Superior temporal gyrus (tissue), 1 donor: ENCODE data around the gene CCNF.
"Not testable (repeated sequence)": the region's sequence is repeated elsewhere in the genome, so short reads cannot be mapped to it uniquely, and the experiment has no call there.

Experiments used
- DNase-seq: peaks from one replicate; pipeline ENCODE4 v3.0.0-alpha.2; 2016; ENCODE audit errors: extremely low spot score

CCNF gene

DNA sequence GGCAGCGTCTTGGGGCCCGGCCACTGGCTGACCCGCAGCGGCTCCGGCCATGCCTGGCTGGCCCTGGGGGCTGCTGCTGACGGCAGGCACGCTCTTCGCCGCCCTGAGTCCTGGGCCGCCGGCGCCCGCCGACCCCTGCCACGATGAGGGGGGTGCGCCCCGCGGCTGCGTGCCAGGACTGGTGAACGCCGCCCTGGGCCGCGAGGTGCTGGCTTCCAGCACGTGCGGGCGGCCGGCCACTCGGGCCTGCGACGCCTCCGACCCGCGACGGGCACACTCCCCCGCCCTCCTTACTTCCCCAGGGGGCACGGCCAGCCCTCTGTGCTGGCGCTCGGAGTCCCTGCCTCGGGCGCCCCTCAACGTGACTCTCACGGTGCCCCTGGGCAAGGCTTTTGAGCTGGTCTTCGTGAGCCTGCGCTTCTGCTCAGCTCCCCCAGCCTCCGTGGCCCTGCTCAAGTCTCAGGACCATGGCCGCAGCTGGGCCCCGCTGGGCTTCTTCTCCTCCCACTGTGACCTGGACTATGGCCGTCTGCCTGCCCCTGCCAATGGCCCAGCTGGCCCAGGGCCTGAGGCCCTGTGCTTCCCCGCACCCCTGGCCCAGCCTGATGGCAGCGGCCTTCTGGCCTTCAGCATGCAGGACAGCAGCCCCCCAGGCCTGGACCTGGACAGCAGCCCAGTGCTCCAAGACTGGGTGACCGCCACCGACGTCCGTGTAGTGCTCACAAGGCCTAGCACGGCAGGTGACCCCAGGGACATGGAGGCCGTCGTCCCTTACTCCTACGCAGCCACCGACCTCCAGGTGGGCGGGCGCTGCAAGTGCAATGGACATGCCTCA, 42.6 kb downstream of the CCNF start:
- DNase-seq: no peak

DNA sequence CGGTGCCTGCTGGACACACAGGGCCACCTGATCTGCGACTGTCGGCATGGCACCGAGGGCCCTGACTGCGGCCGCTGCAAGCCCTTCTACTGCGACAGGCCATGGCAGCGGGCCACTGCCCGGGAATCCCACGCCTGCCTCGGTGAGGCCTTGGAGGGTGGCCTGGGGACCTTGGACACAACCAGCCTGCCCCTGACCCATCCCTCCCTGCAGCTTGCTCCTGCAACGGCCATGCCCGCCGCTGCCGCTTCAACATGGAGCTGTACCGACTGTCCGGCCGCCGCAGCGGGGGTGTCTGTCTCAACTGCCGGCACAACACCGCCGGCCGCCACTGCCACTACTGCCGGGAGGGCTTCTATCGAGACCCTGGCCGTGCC, 43.2 kb downstream of the CCNF start:
- no peak for DNase-seq

DNA sequence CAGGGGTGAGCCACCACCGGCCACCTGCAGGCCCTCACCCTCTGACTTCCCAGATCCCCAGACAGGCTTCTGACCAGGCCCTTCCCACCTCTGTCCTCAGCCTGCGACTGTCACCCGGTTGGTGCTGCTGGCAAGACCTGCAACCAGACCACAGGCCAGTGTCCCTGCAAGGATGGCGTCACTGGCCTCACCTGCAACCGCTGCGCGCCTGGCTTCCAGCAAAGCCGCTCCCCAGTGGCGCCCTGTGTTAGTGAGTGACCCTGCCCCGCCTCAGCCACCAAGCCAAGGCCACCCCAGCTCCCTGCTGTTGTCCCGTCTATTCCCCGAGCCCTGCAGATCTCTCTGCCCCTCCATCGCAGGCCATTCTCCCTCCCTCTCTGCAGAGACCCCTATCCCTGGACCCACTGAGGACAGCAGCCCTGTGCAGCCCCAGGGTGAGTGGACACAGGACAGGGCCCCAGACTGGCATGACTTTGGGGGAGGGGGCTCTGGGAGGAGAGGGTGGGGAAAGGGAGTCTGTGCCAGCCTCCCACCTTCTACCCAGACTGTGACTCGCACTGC, 43.7 kb downstream of the CCNF start:
- no peak for DNase-seq

DNA sequence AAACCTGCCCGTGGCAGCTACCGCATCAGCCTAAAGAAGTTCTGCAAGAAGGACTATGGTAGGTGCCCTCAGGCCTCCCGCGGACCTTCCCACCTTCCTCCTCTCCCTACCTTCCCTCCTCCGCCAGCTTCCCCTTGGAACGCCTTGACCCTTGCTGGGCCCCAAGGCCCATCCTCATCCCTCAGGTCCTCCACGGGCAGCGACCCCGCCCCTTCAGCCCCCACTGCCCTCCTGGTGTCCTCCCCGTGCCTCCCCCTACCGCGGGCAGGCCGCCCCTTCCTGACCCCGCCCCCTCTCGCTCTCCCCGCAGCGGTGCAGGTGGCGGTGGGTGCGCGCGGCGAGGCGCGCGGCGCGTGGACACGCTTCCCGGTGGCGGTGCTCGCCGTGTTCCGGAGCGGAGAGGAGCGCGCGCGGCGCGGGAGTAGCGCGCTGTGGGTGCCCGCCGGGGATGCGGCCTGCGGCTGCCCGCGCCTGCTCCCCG, 44.2 kb downstream of the CCNF start:
- no peak for DNase-seq

DNA sequence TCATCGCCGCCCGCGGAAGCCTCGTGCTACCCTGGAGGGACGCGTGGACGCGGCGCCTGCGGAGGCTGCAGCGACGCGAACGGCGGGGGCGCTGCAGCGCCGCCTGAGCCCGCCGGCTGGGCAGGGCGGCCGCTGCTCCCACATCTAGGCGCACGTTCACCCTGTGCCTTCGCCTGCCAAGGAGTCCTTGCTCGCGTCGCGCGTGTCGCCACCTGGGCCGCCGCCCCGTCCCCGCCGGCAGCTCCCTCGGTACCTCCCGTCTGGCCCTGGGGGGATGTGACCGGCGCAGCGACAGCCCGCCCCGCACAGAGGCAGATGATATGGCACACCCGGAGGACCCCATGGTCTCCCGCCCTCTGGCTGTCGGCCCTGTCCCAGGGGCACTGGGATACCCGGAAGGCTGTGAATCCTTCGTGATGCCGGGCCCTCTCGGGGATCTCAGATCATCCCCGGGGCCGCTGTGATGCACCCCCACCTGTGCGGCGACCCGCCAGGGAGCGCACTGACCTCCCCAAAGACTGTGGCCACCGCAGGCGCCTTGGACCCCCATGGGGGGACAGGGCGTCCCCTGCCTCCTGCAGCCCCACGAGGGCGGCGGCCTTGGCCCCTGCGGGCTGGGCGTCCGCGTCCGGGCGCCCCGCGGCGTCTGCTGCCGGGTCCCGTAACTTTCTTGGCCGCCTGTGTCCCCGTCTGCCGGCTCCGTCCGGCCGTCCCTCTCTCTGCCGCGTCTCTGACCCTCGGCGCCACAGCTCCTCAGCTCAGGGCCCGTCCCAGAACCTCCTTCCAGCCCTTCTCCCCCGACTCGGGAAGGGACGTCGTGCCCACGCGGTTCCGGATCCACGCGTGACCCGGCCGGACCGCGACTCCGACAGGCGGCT, 45.0 kb downstream of the CCNF start:
- DNase-seq: peak; percentile 59

DNA sequence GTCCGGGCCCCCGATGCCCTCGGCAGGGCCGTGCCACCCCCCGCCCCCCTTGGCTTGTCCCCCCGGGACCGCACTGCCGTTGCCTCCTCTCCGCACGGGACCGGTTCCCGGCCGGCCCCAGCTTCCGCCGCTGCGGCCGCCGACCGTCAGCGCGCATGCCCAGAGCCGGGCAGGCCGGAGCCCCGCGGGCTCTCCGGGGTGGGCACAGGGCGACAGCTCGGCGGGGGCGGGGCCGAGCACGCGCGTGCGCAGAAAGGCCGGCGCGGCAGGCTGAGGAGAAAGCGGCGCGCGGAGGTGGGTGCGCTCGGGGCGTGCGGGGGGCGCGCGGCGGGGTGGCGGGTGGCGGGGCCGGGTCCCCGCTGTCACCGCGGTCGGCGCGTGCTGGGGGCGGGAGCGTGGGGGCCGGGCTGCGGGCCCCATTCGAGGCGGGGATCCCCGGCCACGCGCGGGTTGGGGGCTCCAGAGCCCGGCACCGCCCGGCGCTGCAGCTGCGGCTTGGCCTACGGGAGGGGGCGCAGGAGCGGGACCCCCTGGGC, 45.7 kb downstream of the CCNF start, which contains the start of gene TBC1D24:
Gene TBC1D24 (plus strand): TSS at position 251 of the 536 bp plus-strand sequence. CDS start 21,022 bp downstream, outside the sequence.
- DNase-seq: peak; percentile 84

DNA sequence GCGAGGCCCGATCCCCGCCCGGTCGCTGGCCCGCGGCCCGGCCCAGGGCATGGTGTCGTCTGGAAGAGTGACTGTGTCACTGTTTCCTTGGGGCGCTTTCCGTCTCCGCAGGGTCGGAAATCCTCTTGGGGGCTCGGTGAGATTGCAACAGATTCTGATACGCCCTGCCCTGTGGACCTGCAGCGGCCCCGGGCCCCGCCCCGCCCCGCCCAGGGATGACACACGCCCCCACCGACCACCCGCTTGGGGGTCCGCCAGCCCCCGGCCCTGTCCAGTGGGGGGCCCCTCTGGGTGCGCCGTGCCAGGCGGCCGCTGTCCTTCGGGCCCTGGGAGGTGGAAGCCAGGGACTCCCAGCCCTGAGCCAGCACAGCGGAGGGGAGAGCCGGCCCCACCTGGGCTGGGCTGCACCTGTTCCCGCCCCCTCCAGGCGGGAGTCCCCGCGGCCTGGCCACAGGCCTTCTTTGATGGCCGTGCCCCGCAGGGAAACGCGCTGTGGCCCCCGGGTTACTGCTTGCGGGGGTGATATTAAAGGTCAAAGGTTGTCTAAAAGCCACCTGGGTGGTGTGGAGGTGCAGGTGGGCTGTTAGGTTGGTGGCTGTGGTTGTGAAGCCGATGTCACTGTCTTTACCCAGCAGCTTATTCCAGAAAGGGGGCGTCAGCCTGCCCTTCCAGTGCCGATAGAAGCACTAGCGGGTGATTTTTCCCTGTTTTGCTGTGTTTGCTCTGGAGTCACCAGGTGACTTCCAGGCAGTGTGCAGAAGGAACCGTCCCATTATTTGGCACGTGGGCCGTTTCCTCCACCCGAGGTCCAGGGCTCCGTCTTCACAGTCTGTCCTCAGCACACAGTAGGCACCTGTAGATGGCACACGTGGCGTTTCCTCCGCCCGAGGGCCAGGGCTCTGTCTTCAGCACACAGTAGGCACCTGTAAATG, 46.4 kb downstream of the CCNF start:
- no peak for DNase-seq

DNA sequence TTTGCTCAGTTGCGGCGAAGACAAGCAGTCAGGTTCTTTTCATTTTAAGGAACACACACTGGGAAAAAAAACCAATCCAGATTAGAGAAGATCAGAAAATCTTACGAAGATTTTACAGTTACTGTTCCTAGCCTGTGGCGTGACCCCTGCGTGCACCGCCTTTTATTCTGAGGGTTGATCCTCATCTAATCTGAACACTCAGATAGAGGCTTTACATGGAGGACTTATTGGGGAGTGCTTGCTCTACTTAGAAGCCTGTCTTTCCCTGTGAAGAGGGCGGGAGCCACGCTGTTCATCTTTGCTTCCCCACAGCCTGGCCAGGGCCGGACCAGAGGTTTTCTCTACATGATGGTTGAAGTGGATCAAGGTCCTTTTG, 47.1 kb downstream of the CCNF start:
- no peak for DNase-seq

DNA sequence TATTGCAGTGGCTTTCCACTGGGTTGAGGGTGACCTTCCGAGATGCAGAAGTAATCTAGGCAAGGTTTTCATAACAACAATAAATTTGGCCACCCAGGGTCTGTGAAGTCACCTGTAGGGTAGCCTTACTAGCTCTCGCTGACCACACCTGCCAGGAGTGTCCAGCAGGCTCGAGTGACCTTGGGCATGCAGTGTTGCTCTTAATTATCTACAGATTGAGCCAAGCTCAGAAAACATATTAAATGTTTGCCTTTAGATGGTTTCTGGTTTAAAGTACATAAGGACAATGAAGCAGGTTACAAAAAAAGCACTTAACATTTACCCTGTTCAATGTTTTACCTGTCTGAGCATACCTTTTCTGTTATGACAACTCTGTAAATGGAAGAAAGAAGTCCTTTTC, 47.5 kb downstream of the CCNF start:
- no peak for DNase-seq

DNA sequence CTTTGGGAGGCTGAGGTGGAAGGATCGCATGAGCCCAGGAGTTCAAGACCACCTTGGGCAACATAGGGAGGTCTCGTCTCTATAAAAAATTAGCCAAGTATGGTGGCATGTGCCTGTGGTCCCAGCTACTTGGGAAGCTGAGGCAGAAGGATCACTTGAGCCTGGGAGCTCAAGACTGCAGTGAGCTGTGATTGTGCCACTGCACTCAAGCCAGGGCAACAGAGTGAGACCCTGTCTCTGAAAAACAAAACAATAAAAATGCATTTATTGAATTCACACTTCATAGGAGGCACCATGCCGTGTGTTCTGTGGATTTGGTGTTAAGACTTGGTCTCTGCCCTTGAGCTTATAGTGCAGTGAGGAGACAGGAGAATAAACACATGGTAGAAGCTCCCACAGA, 48.1 kb downstream of the CCNF start:
- DNase-seq: no peak

DNA sequence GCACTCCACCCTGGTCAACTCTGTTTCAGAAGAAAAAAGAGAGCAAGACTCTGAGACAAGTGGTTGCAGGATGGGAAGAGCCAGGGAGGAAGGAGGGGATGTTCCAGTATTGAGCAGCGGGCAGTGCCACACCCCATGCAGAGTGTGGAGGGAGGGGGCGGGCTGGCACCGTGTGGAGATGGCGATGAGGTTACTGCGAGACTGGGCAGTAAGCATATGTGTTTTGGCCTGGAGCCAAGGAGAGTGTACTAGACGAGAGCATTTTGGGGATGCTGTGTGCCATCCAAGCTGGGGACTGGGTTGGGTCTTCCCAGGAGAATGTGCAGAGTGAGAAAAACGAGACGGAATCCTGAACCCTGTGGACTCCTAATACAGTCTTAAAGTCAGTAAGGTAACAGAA, 49.0 kb downstream of the CCNF start:
- no peak for DNase-seq

DNA sequence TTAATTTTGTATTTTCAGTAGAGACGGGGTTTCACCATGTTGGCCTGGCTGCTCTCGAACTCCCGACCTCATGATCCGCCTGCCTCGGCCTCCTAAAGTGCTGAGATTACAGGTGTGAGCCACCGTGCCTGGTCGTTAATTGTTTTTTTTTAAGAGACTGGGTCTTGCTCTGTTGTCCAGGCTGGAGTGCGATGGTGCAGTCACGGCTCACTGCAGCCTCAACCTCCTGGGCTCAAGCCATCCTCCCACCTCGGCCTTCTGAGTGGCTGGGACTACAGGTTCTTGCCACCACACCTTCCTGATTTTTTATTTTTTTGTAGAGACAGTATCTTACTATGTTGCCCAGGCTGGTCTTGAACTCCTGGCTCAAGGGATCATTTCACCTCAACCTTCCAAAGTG, 50.7 kb downstream of the CCNF start:
- DNase-seq: not testable (repeated sequence)

DNA sequence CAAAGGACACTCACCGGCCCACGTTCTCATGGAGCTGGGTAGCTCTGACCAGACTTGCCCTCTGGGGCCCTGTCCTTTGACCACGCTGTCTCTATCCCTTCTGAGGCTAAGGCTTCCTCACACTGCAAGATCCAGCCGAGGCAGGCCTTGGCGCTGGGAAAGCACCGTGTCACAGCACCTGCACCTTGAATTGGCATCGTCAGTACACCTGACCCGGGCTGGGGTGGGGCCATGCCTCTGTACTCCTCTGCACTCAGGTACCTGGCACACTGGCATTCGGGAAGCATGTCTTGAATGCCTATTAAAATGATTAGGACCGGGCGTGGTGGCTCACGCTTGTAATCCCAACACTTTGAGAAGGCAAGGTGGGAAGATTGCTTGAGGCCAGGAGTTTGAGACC, 51.7 kb downstream of the CCNF start:
- DNase-seq: no peak

DNA sequence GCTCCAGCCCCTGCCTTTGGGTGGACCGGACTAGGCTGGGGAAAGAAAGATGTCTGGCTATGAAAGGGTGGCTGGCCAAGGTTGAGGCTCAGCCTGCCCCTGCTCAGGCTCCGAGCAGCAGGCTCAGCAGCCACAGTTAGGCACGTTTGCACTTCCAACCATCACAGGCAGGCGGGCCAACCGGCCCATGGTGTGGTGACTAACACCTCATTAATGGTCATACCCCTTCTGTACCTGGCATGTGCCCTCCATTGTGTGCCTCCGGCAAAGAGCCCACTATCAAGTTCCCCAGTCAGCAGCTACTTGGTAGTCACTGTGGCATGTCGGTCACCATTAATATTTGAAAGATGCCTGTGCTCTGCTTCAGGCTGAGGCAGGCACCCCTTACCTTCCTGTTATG, 52.4 kb downstream of the CCNF start:
- no peak for DNase-seq

DNA sequence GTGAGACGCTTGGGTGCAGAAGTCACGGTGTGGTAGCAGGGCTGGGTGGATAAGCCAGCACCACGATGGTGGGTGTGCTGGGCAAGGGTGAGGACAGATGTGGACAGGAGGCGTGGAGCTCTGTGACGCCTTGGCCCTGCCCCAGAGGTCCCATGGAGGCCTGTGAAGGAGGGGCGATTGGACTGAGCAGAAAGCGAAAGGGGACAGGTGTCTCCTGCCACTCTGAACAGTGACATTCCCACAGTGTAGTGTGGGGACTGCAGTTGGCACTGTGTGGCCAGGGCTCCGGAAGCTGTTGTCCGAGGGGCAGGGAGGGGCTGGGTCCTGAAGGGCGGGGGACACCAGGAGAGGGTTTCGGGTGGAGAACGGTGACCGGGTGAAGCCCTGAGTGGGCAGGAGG, 53.0 kb downstream of the CCNF start:
- DNase-seq: no peak

DNA sequence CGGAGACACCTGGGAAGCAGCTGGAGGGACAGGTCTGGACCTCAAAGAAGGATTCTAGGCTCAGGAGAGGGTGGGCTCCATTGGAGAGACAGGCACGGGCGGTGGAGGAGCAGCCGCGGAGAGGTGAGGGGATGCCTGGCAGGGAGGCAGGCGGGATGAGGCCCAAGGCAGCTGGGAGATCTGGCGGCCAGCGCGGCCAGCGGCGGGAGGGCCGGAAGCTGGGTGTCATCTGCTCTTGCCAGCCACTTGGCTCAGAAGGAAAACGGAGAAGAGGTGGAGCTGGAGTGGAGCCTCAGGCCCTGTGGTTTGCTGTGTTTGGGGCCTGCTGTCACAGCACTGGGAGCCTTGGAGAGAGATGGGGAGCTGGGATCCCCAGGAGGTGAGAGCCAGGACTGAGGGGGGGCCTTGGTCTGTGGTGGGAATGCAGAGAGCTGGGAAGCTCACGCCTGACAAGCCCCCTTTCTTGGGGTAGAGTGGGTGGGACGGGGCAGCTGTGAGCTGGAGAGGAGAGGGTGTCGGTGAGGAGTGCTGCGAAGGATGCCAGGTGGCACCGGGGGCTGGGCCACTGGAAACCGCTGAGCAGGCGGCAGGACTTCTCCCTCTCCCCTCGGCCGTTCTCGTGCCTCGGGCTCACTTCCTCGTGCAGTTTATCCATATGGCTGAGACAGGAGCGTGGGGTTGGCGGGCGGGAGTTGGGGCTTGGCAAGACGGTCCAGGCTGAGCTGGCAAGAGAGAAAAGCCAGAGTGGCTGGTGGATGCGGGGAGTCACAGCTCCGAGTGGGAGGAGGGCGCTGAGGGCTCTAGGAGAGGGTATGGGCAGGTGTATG, 53.7 kb downstream of the CCNF start:
- peak; percentile 73 for DNase-seq

DNA sequence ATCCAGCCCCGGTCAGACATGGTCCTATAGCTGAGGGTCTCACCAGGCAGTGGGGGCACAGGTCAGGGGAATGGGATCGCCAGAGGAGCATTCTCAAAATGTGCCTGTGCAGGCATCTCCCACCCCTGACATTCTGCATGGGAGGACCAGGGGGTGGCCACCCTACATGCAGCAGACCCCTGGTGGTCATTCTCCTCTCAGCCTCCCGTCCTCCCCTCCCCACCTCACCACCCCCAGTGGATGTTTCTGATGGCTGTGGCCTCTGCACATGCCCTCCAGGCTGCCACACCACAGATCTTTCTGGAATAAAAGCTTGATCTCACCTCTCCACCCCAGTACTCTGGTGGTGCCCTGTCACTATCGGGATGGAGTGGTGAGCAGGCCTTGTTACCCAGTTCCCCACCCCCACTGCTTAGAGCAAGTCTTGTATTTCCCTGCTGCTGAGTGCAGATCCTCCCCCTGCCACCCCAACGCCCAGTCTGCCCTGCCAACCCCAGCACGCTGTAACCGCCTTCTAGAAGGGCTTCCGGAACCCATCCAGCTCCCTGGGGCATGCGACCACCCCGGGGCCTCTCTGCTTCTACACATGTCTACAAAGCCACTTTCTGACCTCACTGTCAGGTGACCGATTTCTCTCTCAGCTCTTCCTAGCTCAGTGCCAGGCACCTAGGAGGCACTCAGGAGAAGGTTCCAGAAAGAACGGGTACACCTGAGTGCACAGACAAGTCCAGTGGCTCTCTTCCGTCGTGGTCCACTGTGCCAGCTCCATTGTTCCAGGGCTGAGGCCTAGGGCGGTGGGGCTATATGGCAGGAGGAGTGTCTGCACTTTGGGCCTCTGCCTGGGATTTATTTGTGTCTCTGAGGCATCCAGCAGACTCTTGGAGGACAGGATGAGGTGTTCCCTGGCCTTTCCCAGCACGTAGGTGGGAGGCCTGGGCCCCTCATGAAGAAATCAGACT, 55.0 kb downstream of the CCNF start:
- no peak for DNase-seq

DNA sequence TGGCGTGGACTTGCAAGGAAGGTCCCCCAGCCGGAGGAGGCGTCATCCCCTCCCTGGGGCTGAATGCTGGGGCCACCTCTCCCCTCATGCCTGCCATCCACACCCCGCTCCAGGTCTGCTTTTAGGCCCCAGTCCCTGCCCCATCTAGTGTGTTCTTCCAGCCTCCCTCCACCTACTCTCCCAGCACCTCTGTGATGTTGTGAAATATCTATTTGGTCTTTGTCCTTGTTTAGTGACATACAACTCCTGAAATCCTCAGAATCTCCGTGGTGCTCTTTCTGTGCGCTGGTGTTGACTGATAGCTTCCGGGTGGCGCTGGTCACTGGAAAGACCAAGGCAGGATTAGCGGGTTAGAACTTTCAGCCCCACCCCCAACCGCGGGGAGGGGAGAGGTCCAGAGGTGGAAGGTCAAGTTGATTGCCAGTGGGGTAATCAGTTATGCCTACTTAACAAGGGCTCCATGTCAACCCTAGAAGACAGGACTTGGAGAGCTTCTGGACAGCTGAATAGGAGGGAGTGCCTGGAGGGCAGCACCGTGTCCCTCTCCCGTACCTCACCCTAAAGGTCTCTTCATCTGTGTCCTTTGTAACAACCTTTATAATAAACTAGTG, 55.8 kb downstream of the CCNF start:
- DNase-seq: no peak
